ENCODE data around the gene CENPN.

The CENPN gene

GRCh38 chr16:81006813-81007695, at the start of gene CENPN, which contains the start of gene CMC2:
Gene CENPN, plus strand, starts transcription at chr16:81007214. Its CDS starts 4,726 bp downstream, at chr16:81011940.
Gene CMC2, minus strand, starts transcription at chr16:81006885. Its CDS starts 9,491 bp downstream, at chr16:80997394.
- Mint-ChIP-seq H3K27me3 (ENCODE audit: low read depth) (no peaks in the 10 kb centered on the region), H3K27ac (peak within 1 kb of the TSS; percentile 100), H3K9me3 (no peaks in the 10 kb centered on the region), H3K36me3 (ENCODE audit: low read depth) (peaks cover 4% of the 10 kb centered on the region), H3K4me1 (peaks cover 18% of the 10 kb centered on the region), H3K4me3 (peak within 1 kb of the TSS; percentile 96 to 99 (median 99))
- TF ChIP-seq CTCF (IDR thresholded peaks at IDR 0.05; ENCODE audit: unreplicated experiment in 3 of 3) = no peak

- H3K36me3 Mint-ChIP-seq (ENCODE audit: low read depth) = peaks cover 51% of the 10 kb centered on the region
- H3K4me3 Mint-ChIP-seq = no peak overlapping the region
- H3K27me3 Mint-ChIP-seq (ENCODE audit: low read depth) = no peaks in the 10 kb centered on the region
- peaks cover 67% of the 10 kb centered on the region for H3K9me3 Mint-ChIP-seq
- no peaks in the 10 kb centered on the region for H3K4me1 Mint-ChIP-seq
- no peak for TF ChIP-seq CTCF (IDR thresholded peaks at IDR 0.05; ENCODE audit: unreplicated experiment in 3 of 3)
- no peak overlapping the region for H3K27ac Mint-ChIP-seq
Measured at GRCh38 chr16:80958284-80958683, 48.7 kb upstream of the CENPN start.

GRCh38 chr16:80962879-80963278, 44.1 kb upstream of the CENPN start:
- Mint-ChIP-seq H3K9me3 (peaks cover 40% of the 10 kb centered on the region), H3K36me3 (ENCODE audit: low read depth) (peaks cover 42% of the 10 kb centered on the region), H3K27ac (no peak overlapping the region), H3K4me3 (no peak overlapping the region), H3K27me3 (ENCODE audit: low read depth) (no peaks in the 10 kb centered on the region), H3K4me1 (no peaks in the 10 kb centered on the region)
- TF ChIP-seq CTCF (IDR thresholded peaks at IDR 0.05; ENCODE audit: unreplicated experiment in 3 of 3) = no peak

GRCh38 chr16:80964351-80964750, 42.7 kb upstream of the CENPN start:
- no peak overlapping the region for H3K27ac Mint-ChIP-seq
- peaks cover 49% of the 10 kb centered on the region for H3K36me3 Mint-ChIP-seq (ENCODE audit: low read depth)
- no peak overlapping the region for H3K4me3 Mint-ChIP-seq
- no peaks in the 10 kb centered on the region for H3K27me3 Mint-ChIP-seq (ENCODE audit: low read depth)
- no peak for TF ChIP-seq CTCF (IDR thresholded peaks at IDR 0.05; ENCODE audit: unreplicated experiment in 3 of 3)
- H3K9me3 Mint-ChIP-seq = peaks cover 26% of the 10 kb centered on the region
- H3K4me1 Mint-ChIP-seq = no peaks in the 10 kb centered on the region

- TF ChIP-seq CTCF (IDR thresholded peaks at IDR 0.05; ENCODE audit: unreplicated experiment in 3 of 3) = no peak
- Mint-ChIP-seq H3K27me3 (ENCODE audit: low read depth) (no peaks in the 10 kb centered on the region), H3K4me1 (no peaks in the 10 kb centered on the region), H3K36me3 (ENCODE audit: low read depth) (peaks cover 38% of the 10 kb centered on the region), H3K9me3 (peaks cover 5% of the 10 kb centered on the region), H3K27ac (no peak overlapping the region), H3K4me3 (no peak overlapping the region)
Measured at GRCh38 chr16:80966617-80967016, 40.4 kb upstream of the CENPN start.

Measured in nephron (organoid).